Endodermal cell (in vitro differentiated cells): ENCODE data around the gene RCAN1. TPM values are rescaled to one million over a fixed set of nuclear protein-coding genes. Genes with fewer than 3 reads are reported as not detected.

Experiments
- DNase-seq: peaks from one replicate; pipeline ENCODE4 v3.0.0-alpha.2; 2017
- H3K27ac ChIP-seq: 2 replicates; pipeline ENCODE4 v1.5.1; 2013; ENCODE audit warnings: mild to moderate bottlenecking, low read depth, low read length, moderate library complexity
- H3K27me3 ChIP-seq: 2 replicates; pipeline ENCODE4 v1.6.1; 2013; ENCODE audit warnings: mild to moderate bottlenecking, low read length, moderate library complexity; ENCODE audit not compliant: insufficient read depth, control insufficient read depth, poor library complexity, severe bottlenecking
- H3K36me3 ChIP-seq: 2 replicates; pipeline ENCODE4 v1.7.0; 2013; ENCODE audit warnings: mild to moderate bottlenecking, low read length, moderate library complexity; ENCODE audit not compliant: control insufficient read depth, insufficient read depth
- H3K4me1 ChIP-seq: one replicate; pipeline ENCODE4 v1.7.0; 2013; ENCODE audit warnings: low read length; ENCODE audit not compliant: control insufficient read depth, insufficient read depth
- H3K4me3 ChIP-seq: 2 replicates; pipeline ENCODE4 v1.5.1; 2013; ENCODE audit warnings: mild to moderate bottlenecking, low read length, moderate library complexity
- H3K9ac ChIP-seq: 2 replicates; pipeline ENCODE4 v1.6.1; 2013; ENCODE audit warnings: mild to moderate bottlenecking, low read length, moderate library complexity; ENCODE audit not compliant: poor library complexity, severe bottlenecking; ENCODE audit errors: extremely low read depth
- H3K9me3 ChIP-seq: 2 replicates; pipeline ENCODE4 v1.6.1; 2013; ENCODE audit warnings: mild to moderate bottlenecking, low read length, moderate library complexity; ENCODE audit not compliant: control insufficient read depth
- H3K27ac Mint-ChIP-seq: 2 replicates; pipeline ENCODE4 v1.8.0; 2020; ENCODE audit warnings: mixed read lengths
- H3K27me3 Mint-ChIP-seq: 2 replicates; pipeline ENCODE4 v1.8.0; 2021; ENCODE audit warnings: mild to moderate bottlenecking, mixed read lengths; ENCODE audit not compliant: insufficient read depth
- H3K36me3 Mint-ChIP-seq: 2 replicates; pipeline ENCODE4 v1.8.0; 2020; ENCODE audit warnings: low read depth, mixed read lengths
- H3K4me1 Mint-ChIP-seq: 2 replicates; pipeline ENCODE4 v1.8.0; 2020; ENCODE audit warnings: mixed read lengths
- H3K4me3 Mint-ChIP-seq: 2 replicates; pipeline ENCODE4 v1.8.0; 2020; ENCODE audit warnings: mild to moderate bottlenecking, moderate library complexity, mixed read lengths
- H3K9me3 Mint-ChIP-seq: 2 replicates; pipeline ENCODE4 v1.8.0; 2020; ENCODE audit warnings: mild to moderate bottlenecking, mixed read lengths
- WGBS, 2 experiments: methylation state at CpG; one replicate each; pipeline versions ENCODE4 v1.1.5 to v1.1.7; 2013; ENCODE audit warnings: missing lambda C conversion rate in 2 of 2, mixed read lengths in 1 of 2; ENCODE audit not compliant: insufficient coverage in 1 of 2, insufficient read length in 1 of 2; 5-methylcytosine and 5-hydroxymethylcytosine counted together
- total RNA-seq, 2 donors: library from RNA; stranded (reverse); fragmentation: NEBNext Ultra II Directional in 1 of 2; extraction: Animal tissue kit (Norgen Biotek cat#: 25700) in 1 of 2; gene quantifications; 2 replicates in 1 of 2; 3 replicates in 1 of 2; pipeline ENCODE4 v1.2.1, GENCODE V29; 2021
- TF ChIP-seq, protein P1 (sequence below): fragments of 200-600 bp; sonication (generic); conservative IDR thresholded peaks from 2 replicates; pipeline ENCODE4 v1.5.0; 2021; ENCODE audit warnings: antibody characterized with exemption, mild to moderate bottlenecking

The RCAN1 gene
- total RNA-seq, 2 donors from 2014 or later = 6.1 to 6.7 TPM

DNA sequence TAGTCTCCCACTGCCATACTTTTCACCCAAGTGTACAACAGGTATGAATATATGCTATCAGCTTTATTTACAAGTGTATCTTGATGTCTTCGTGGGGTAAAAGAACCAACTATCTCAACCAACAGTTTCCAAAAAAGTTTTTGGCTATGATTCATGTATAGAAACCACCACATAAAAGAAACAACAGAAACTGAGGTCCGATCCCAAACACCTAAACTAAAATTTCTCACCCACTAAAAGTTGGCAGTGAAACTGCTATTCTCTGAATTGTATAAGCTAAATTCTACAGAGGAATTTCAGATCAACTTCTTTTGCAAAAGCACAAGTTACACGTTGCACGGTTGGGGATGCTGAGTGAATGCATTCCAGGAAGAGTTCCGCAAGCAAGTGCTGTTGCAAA, 97.9 kb downstream of the RCAN1 start:
- Mint-ChIP-seq H3K27me3 (no peaks in the 10 kb centered on the region), H3K27ac (no peak overlapping the region), H3K36me3 (peaks cover 4% of the 10 kb centered on the region), H3K4me1 (peaks cover 6% of the 10 kb centered on the region), H3K9me3 (no peaks in the 10 kb centered on the region), H3K4me3 (no peak overlapping the region)
- Histone ChIP-seq H3K4me1 (no peaks in the 10 kb centered on the region), H3K36me3 (no peaks in the 10 kb centered on the region), H3K9ac (no peak overlapping the region), H3K27ac (no peak overlapping the region), H3K9me3 (no peaks in the 10 kb centered on the region), H3K27me3 (no peaks in the 10 kb centered on the region), H3K4me3 (no peak overlapping the region)
- TF ChIP-seq, protein P1, sequence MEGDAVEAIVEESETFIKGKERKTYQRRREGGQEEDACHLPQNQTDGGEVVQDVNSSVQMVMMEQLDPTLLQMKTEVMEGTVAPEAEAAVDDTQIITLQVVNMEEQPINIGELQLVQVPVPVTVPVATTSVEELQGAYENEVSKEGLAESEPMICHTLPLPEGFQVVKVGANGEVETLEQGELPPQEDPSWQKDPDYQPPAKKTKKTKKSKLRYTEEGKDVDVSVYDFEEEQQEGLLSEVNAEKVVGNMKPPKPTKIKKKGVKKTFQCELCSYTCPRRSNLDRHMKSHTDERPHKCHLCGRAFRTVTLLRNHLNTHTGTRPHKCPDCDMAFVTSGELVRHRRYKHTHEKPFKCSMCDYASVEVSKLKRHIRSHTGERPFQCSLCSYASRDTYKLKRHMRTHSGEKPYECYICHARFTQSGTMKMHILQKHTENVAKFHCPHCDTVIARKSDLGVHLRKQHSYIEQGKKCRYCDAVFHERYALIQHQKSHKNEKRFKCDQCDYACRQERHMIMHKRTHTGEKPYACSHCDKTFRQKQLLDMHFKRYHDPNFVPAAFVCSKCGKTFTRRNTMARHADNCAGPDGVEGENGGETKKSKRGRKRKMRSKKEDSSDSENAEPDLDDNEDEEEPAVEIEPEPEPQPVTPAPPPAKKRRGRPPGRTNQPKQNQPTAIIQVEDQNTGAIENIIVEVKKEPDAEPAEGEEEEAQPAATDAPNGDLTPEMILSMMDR = no peak
- WGBS, 2 experiments = 76 to 78% methylated on average over 3 to 5 of the region's 5 CpGs
- DNase-seq = no peak

DNA sequence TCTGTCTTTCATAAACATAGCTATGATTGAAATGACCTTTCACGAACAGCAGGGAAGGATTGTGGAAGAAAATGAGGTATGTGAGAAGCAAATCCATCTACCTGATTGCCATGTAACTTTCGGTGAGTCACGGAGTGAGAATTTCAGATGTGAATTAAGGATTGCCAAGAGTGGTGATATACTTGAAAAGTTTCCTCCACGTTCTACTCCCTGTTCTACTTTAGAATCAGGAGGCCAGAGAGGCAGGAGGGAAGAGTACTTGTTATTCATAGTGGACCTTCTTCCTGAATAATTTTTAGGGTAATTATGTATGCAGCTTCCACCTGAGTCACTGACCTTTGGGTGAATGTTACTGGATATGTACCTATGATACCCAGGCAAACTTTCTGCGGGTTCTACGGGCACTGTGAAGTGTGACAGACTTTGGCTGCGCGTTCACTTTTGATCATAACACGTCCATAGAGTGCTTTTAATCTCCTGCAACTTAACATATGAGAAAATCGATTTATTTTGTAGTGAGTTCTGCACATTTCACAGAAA, 100.3 kb downstream of the RCAN1 start:
- Mint-ChIP-seq H3K4me1 (no peaks in the 10 kb centered on the region), H3K36me3 (peaks cover under 1% of the 10 kb centered on the region), H3K27me3 (peaks cover 2% of the 10 kb centered on the region), H3K27ac (no peak overlapping the region), H3K9me3 (no peaks in the 10 kb centered on the region), H3K4me3 (no peak overlapping the region)
- Histone ChIP-seq H3K36me3 (no peaks in the 10 kb centered on the region), H3K9ac (no peak overlapping the region), H3K9me3 (no peaks in the 10 kb centered on the region), H3K27me3 (no peaks in the 10 kb centered on the region), H3K27ac (no peak overlapping the region), H3K4me3 (no peak overlapping the region), H3K4me1 (no peaks in the 10 kb centered on the region)
- WGBS, 2 experiments = 94 to 96% methylated on average over 7 to 10 of the region's 10 CpGs
- TF ChIP-seq, protein P1 = no peak
- no peak for DNase-seq

DNA sequence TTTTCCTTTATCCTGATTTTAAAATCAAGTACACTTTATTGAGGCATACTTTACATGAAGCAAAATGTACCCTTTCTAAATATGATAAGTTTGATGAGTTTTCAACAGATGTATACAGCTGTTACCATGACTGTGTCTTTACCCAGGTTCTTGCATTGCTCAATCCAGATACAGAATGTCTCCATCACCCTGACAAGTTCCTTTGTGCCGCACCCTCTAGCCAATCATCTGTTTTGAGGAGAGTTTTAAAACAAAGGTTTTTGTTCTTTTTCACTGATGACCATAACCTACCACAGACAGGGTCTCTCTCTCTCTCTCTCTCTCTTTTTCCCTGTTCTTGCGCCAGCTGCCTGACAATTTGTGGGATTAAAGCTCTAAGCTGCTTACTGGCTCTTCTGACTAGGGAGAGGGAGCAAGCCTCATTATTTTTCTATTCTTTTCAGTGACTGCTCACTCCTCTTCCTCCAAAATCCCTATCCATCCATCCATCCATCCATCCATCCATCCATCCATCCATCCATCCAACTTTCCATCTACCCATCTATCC, 101.7 kb downstream of the RCAN1 start:
- whole genome bisulfite sequencing, 2 experiments = 100% methylated on average over 2 of the region's 2 CpGs
- no peak overlapping the region for H3K4me3 Mint-ChIP-seq
- no peak for DNase-seq
- no peaks in the 10 kb centered on the region for H3K27me3 ChIP-seq
- no peak overlapping the region for H3K27ac Mint-ChIP-seq
- H3K9me3 Mint-ChIP-seq = no peaks in the 10 kb centered on the region
- no peak overlapping the region for H3K4me3 ChIP-seq
- no peaks in the 10 kb centered on the region for H3K36me3 ChIP-seq
- H3K27ac ChIP-seq = no peak overlapping the region
- H3K4me1 ChIP-seq = no peaks in the 10 kb centered on the region
- H3K36me3 Mint-ChIP-seq = no peaks in the 10 kb centered on the region
- TF ChIP-seq, protein P1 = no peak
- no peaks in the 10 kb centered on the region for H3K4me1 Mint-ChIP-seq
- no peak overlapping the region for H3K9ac ChIP-seq
- peaks cover 2% of the 10 kb centered on the region for H3K27me3 Mint-ChIP-seq
- H3K9me3 ChIP-seq = no peaks in the 10 kb centered on the region
